Osteocyte (in vitro differentiated cells): ENCODE results near the gene ANKLE2. TPM values are rescaled to one million over a fixed set of nuclear protein-coding genes. Genes with fewer than 3 reads are reported as not detected.
"Not testable (repeated sequence)": the region's sequence is repeated elsewhere in the genome, so short reads cannot be mapped to it uniquely, and the experiment has no call there.

Experiments used
- DNase-seq: peaks from one replicate; pipeline ENCODE4 v3.0.0; 2021; ENCODE audit warnings: mixed read lengths; ENCODE audit not compliant: unreplicated experiment; ENCODE audit errors: extremely low spot score
- H3K27ac Mint-ChIP-seq: one replicate; pipeline ENCODE4 v1.8.0; 2021; ENCODE audit warnings: mild to moderate bottlenecking, mixed read lengths; ENCODE audit not compliant: unreplicated experiment
- H3K27me3 Mint-ChIP-seq: one replicate; pipeline ENCODE4 v1.8.0; 2021; ENCODE audit warnings: mixed read lengths; ENCODE audit not compliant: unreplicated experiment
- H3K36me3 Mint-ChIP-seq: one replicate; pipeline ENCODE4 v1.8.0; 2021; ENCODE audit warnings: mixed read lengths; ENCODE audit not compliant: unreplicated experiment
- H3K4me1 Mint-ChIP-seq: one replicate; pipeline ENCODE4 v1.8.0; 2021; ENCODE audit warnings: mixed read lengths; ENCODE audit not compliant: unreplicated experiment
- H3K4me3 Mint-ChIP-seq: one replicate; pipeline ENCODE4 v1.8.0; 2021; ENCODE audit warnings: mild to moderate bottlenecking, moderate library complexity, mixed read lengths; ENCODE audit not compliant: unreplicated experiment
- H3K9me3 Mint-ChIP-seq: one replicate; pipeline ENCODE4 v1.8.0; 2021; ENCODE audit warnings: mixed read lengths; ENCODE audit not compliant: unreplicated experiment
- total RNA-seq: library from RNA; stranded (reverse); gene quantifications from 2 replicates; pipeline ENCODE4 v1.2.1, GENCODE V29; 2021
- TF ChIP-seq, protein P1 (sequence below): fragments of 200-600 bp; sonication (generic); IDR thresholded peaks from 2 replicates; pipeline ENCODE4 v1.5.0; 2021; ENCODE audit warnings: antibody characterized with exemption, mild to moderate bottlenecking, moderate library complexity

Gene ANKLE2
- total RNA-seq, 1 donor from 2014 or later = 70.0 TPM

DNA sequence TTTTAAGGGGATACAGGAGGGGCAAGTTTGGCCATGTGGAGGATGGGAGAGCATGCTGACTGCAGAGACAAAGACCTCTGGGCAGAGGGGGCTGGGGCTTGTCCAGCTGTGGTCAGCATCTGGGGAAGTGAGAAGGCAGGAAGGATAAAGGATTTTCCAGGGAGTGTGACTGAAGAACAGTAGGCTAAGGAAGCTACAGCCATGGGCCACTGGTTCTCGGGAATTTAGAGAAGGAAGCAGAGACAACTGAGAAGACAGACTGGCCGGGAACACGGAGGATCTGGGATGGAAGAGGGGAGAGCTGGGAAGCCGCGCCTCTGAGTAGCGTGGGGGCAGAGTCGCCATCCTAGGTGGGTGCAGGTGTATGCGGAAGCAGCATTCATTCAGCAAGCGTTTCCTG lies 58.0 kb downstream of the ANKLE2 start:
- Mint-ChIP-seq H3K36me3 (peaks cover 10% of the 10 kb centered on the region), H3K4me1 (peaks cover 5% of the 10 kb centered on the region), H3K9me3 (no peaks in the 10 kb centered on the region), H3K4me3 (no peak overlapping the region), H3K27ac (no peak overlapping the region), H3K27me3 (no peaks in the 10 kb centered on the region)
- TF ChIP-seq, protein P1, sequence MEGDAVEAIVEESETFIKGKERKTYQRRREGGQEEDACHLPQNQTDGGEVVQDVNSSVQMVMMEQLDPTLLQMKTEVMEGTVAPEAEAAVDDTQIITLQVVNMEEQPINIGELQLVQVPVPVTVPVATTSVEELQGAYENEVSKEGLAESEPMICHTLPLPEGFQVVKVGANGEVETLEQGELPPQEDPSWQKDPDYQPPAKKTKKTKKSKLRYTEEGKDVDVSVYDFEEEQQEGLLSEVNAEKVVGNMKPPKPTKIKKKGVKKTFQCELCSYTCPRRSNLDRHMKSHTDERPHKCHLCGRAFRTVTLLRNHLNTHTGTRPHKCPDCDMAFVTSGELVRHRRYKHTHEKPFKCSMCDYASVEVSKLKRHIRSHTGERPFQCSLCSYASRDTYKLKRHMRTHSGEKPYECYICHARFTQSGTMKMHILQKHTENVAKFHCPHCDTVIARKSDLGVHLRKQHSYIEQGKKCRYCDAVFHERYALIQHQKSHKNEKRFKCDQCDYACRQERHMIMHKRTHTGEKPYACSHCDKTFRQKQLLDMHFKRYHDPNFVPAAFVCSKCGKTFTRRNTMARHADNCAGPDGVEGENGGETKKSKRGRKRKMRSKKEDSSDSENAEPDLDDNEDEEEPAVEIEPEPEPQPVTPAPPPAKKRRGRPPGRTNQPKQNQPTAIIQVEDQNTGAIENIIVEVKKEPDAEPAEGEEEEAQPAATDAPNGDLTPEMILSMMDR = no peak
- no peak for DNase-seq

DNA sequence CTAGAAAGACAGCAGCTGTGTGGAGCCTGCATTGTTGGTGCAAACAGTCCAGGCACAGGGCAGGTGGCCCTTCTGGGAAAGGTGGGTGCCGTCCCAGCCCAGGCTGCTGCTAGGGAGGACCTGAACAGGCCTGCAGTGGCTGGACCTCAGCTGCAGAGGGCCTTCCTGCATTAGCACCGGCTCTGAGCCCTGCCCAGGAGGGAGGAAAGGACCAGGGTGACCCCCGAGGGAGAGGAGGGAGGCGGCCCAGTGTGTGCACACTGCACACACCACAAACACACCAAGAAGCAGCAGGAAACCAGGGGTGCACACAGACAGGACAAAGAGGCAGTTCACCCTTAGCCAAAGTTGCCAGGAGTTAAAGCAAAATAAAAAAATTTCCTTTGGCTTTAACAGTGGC lies 59.0 kb downstream of the ANKLE2 start:
- TF ChIP-seq, protein P1 = no peak
- DNase-seq = no peak
- Mint-ChIP-seq H3K36me3 (peaks cover 10% of the 10 kb centered on the region), H3K27me3 (no peaks in the 10 kb centered on the region), H3K4me3 (no peak overlapping the region), H3K9me3 (no peaks in the 10 kb centered on the region), H3K4me1 (peaks cover 5% of the 10 kb centered on the region), H3K27ac (no peak overlapping the region)

DNA sequence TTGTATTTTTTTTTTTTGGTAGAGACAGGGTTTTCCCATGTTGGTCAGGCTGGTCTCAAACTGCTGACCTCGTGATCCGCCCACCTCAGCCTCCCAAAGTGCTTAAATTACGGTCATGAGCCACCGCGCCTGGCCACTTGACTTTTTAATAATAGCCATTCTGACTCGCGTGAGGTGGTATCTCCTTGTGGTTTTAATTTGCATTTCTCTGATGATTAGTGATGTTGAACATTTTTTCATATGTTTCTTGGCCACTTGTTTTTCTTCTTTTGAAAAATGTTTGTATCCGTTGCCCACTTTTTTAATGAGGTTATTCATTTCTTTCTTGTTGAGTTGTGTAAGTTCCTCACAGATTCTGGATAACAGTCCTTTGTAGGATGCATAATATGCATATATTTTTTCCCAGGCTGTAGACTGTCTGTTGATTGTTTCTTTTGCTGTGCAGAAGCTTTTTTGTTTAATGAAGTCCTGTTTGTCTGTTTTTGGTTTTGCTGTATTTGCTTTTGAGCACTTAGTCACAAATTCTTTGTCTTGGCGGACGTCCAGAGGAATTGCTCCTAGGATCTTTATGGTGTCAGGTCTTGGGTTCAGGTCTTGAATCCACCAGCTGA lies 61.3 kb downstream of the ANKLE2 start:
- H3K4me1 Mint-ChIP-seq = peaks cover 5% of the 10 kb centered on the region
- H3K9me3 Mint-ChIP-seq = no peaks in the 10 kb centered on the region
- TF ChIP-seq, protein P1 = no peak
- H3K27ac Mint-ChIP-seq = no peak overlapping the region
- no peak for DNase-seq
- H3K4me3 Mint-ChIP-seq = no peak overlapping the region
- no peaks in the 10 kb centered on the region for H3K27me3 Mint-ChIP-seq
- H3K36me3 Mint-ChIP-seq = peaks cover 17% of the 10 kb centered on the region

DNA sequence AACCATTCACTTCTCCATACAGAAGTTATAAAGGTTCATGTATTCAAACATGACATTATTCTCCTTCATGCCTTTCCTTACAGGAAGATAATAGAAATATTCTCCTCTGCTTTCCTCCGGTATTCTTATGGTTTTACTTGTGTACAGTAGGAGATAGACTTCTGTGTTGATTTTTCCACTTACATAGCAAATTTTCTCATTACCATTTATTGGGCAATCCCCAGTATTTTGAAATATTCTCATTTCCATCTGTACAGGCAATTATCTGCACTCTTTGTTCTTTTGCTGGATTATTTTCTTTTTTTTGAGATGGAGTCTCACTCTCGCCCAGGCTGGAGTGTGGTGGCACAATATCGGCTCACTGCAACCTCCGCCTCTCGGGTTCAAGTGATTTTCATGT lies 63.3 kb downstream of the ANKLE2 start:
- Mint-ChIP-seq H3K27ac (no peak overlapping the region), H3K4me3 (no peak overlapping the region), H3K36me3 (peaks cover 17% of the 10 kb centered on the region), H3K27me3 (no peaks in the 10 kb centered on the region), H3K9me3 (no peaks in the 10 kb centered on the region), H3K4me1 (peaks cover 5% of the 10 kb centered on the region)
- TF ChIP-seq, protein P1 = no peak
- no peak for DNase-seq

DNA sequence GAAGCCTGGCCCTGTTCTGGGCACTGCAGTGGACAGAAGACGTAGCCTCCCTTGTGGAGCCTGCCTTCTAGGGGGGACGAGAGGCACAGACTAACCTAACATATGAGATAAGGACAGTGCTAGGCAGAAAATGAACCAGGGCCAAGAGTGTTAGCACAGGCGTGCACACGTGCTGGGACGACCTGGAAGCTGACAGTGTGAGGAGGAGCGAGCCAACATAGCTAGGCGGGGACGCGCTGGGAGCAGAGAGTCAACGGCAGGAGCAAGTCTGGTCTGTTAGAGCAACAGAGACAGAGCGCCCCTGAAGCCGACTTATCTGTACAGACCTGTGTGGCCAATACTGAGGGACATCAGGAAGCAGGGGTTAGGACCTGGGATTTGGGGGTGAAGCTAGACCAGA lies 66.2 kb downstream of the ANKLE2 start:
- TF ChIP-seq, protein P1 = no peak

DNA sequence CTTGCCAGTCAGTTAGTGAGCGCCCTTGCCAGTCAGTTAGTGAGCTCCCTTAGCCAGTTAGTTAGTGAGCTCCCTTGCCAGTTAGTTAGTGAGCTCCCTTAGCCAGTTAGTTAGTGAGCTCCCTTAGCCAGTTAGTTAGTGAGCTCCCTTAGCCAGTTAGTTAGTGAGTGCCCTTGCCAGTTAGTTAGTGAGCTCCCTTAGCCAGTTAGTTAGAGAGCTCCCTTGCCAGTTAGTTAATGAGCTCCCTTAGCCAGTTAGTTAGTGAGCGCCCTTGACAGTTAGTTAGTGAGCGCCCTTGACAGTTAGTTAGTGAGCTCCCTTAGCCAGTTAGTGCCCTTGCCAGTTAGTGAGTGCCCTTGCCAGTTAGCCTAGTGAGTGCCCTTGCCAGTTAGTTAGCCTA lies 66.7 kb downstream of the ANKLE2 start:
- DNase-seq, H3K4me1 Mint-ChIP-seq, H3K27me3 Mint-ChIP-seq, H3K9me3 Mint-ChIP-seq, H3K27ac Mint-ChIP-seq, H3K4me3 Mint-ChIP-seq: not testable (repeated sequence)
- peaks cover 11% of the 10 kb centered on the region for H3K36me3 Mint-ChIP-seq

More for the DNA sequence above, 66.2 kb downstream of the ANKLE2 start:
- Mint-ChIP-seq H3K4me3 (no peak overlapping the region), H3K36me3 (peaks cover 14% of the 10 kb centered on the region), H3K9me3 (no peaks in the 10 kb centered on the region), H3K27me3 (no peaks in the 10 kb centered on the region), H3K27ac (peak overlapping the region; percentile 21), H3K4me1 (peaks cover 3% of the 10 kb centered on the region)
- no peak for DNase-seq

DNA sequence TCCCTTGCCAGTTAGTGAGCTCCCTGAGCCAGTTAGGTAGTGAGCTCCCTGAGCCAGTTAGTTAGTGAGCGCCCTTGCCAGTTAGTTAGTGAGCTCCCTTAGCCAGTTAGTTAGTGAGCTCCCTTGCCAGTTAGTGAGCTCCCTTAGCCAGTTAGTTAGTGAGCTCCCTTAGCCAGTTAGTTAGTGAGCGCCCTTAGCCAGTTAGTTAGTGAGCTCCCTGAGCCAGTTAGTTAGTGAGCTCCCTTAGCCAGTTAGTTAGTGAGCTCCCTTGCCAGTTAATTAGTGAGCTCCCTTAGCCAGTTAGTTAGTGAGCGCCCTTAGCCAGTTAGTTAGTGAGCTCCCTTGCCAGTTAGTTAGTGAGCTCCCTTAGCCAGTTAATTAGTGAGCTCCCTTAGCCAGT lies 69.6 kb downstream of the ANKLE2 start:
- H3K9me3 Mint-ChIP-seq, H3K4me3 Mint-ChIP-seq, H3K36me3 Mint-ChIP-seq, DNase-seq, H3K27ac Mint-ChIP-seq, H3K27me3 Mint-ChIP-seq: not testable (repeated sequence)
- peaks cover 11% of the 10 kb centered on the region for H3K4me1 Mint-ChIP-seq
